ENCODE results near the gene FBXO22.
A peak's percentile ranks its signal among the peaks of the same experiment; 100 is the strongest.
"Not testable (repeated sequence)": the region's sequence is repeated elsewhere in the genome, so short reads cannot be mapped to it uniquely, and the experiment has no call there.

FBXO22 gene

DNA sequence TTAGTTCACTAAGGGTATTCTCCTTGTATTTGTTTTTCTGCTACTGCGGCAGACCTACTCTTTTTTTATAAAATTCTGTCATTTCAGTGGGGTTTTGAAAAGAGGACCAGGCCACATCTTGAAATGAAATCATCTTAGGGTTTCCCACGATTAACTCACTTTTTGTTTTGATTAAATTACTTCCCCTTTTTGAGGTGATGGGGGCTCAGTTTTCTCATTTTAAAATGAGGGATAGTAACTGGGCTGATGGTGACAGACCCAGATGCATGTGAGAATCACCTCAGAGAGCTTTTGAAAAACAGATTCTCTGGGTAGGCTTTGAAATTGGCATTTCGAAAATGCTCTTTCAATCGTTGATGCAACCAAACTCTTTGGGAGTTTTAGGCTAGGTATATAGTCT, 36.2 kb upstream of the FBXO22 start:
- Histone ChIP-seq H3K36me3 (ENCODE audit: insufficient read depth, low read length) (peaks cover 10% of the 10 kb centered on the region), H3F3A (ENCODE audit: insufficient read depth, low read length) (no peaks in the 10 kb centered on the region), H3K4me3 (ENCODE audit: low read depth, low read length, poor library complexity, severe bottlenecking) (no peak overlapping the region), H4K20me1 (ENCODE audit: insufficient read depth, low read length) (no peaks in the 10 kb centered on the region), H3K9me3 (ENCODE audit: low read length) (no peaks in the 10 kb centered on the region), H3K9ac (ENCODE audit: low read length) (no peak overlapping the region; the same call in 1 of the 2 replicates), H3K9me2 (ENCODE audit: low read depth, low read length) (no peaks in the 10 kb centered on the region), H3K79me2 (ENCODE audit: insufficient read depth, low read length) (no peaks in the 10 kb centered on the region), H2AFZ (ENCODE audit: low read length) (no peak overlapping the region), H3K27me3 (ENCODE audit: insufficient read depth, low read length) (no peaks in the 10 kb centered on the region), H3K4me1 (ENCODE audit: insufficient read depth, low read length, severe bottlenecking) (peaks cover 29% of the 10 kb centered on the region), H3K27ac (ENCODE audit: low read depth, low read length, poor library complexity, severe bottlenecking) (peak overlapping the region; percentile 65), H3K4me2 (ENCODE audit: low read length) (peak overlapping the region; percentile 40; the same call in 1 of the 2 replicates)
- TF ChIP-seq EZH2 (IDR thresholded peaks at IDR 0.05; ENCODE audit: borderline replicate concordance, low read length), result no peak
- TF ChIP-seq, protein P1, sequence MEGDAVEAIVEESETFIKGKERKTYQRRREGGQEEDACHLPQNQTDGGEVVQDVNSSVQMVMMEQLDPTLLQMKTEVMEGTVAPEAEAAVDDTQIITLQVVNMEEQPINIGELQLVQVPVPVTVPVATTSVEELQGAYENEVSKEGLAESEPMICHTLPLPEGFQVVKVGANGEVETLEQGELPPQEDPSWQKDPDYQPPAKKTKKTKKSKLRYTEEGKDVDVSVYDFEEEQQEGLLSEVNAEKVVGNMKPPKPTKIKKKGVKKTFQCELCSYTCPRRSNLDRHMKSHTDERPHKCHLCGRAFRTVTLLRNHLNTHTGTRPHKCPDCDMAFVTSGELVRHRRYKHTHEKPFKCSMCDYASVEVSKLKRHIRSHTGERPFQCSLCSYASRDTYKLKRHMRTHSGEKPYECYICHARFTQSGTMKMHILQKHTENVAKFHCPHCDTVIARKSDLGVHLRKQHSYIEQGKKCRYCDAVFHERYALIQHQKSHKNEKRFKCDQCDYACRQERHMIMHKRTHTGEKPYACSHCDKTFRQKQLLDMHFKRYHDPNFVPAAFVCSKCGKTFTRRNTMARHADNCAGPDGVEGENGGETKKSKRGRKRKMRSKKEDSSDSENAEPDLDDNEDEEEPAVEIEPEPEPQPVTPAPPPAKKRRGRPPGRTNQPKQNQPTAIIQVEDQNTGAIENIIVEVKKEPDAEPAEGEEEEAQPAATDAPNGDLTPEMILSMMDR (IDR thresholded peaks at IDR 0.05; ENCODE audit: low read length), result no peak

GRCh38 chr15:75868019-75868418, 35.7 kb upstream of the FBXO22 start:
- peak overlapping the region; percentile 65 for H3K27ac ChIP-seq (ENCODE audit: low read depth, low read length, poor library complexity, severe bottlenecking)
- H4K20me1 ChIP-seq (ENCODE audit: insufficient read depth, low read length), result no peaks in the 10 kb centered on the region
- no peaks in the 10 kb centered on the region for H3K9me3 ChIP-seq (ENCODE audit: low read length)
- no peaks in the 10 kb centered on the region for H3F3A ChIP-seq (ENCODE audit: insufficient read depth, low read length)
- no peaks in the 10 kb centered on the region for H3K79me2 ChIP-seq (ENCODE audit: insufficient read depth, low read length)
- H3K4me3 ChIP-seq (ENCODE audit: low read depth, low read length, poor library complexity, severe bottlenecking), result no peak overlapping the region
- peaks cover 29% of the 10 kb centered on the region for H3K4me1 ChIP-seq (ENCODE audit: insufficient read depth, low read length, severe bottlenecking)
- TF ChIP-seq, protein P1 (IDR thresholded peaks at IDR 0.05; ENCODE audit: low read length), result no peak
- TF ChIP-seq EZH2 (IDR thresholded peaks at IDR 0.05; ENCODE audit: borderline replicate concordance, low read length), result no peak
- H2AFZ ChIP-seq (ENCODE audit: low read length), result no peak overlapping the region
- H3K9me2 ChIP-seq (ENCODE audit: low read depth, low read length), result no peaks in the 10 kb centered on the region
- peaks cover 10% of the 10 kb centered on the region for H3K36me3 ChIP-seq (ENCODE audit: insufficient read depth, low read length)
- no peak overlapping the region; the same call in 1 of the 2 replicates for H3K9ac ChIP-seq (ENCODE audit: low read length)
- no peaks in the 10 kb centered on the region for H3K27me3 ChIP-seq (ENCODE audit: insufficient read depth, low read length)
- H3K4me2 ChIP-seq (ENCODE audit: low read length), result no peak overlapping the region; the same call in 1 of the 2 replicates

DNA sequence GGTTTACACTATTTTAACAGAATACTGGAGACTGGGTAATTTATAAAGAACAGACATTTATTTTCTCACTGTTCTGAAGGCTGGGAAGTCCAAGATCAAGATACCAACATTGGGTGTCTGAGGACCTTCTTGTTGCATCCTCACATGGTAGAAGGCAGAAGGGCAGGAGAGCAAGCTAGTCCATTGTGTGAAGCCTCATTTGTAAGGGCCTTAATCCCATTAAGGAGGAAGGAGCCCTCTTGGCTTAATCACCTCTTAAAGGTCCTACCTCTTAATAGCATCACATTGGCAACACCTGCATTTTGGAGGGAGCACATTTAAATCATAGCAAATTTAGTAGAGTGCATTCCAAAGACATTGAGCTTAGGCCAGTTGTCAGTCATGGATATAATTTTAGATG, 34.2 kb upstream of the FBXO22 start:
- no peaks in the 10 kb centered on the region for H4K20me1 ChIP-seq (ENCODE audit: insufficient read depth, low read length)
- no peak overlapping the region for H2AFZ ChIP-seq (ENCODE audit: low read length)
- H3K79me2 ChIP-seq (ENCODE audit: insufficient read depth, low read length), result no peaks in the 10 kb centered on the region
- H3K27ac ChIP-seq (ENCODE audit: low read depth, low read length, poor library complexity, severe bottlenecking), result no peak overlapping the region
- no peaks in the 10 kb centered on the region for H3K27me3 ChIP-seq (ENCODE audit: insufficient read depth, low read length)
- H3K9me3 ChIP-seq (ENCODE audit: low read length), result no peaks in the 10 kb centered on the region
- no peak overlapping the region for H3K4me2 ChIP-seq (ENCODE audit: low read length)
- no peak overlapping the region for H3K4me3 ChIP-seq (ENCODE audit: low read depth, low read length, poor library complexity, severe bottlenecking)
- peaks cover 20% of the 10 kb centered on the region for H3K36me3 ChIP-seq (ENCODE audit: insufficient read depth, low read length)
- no peak overlapping the region for H3K9ac ChIP-seq (ENCODE audit: low read length)
- TF ChIP-seq EZH2 (IDR thresholded peaks at IDR 0.05; ENCODE audit: borderline replicate concordance, low read length), result no peak
- TF ChIP-seq, protein P1 (IDR thresholded peaks at IDR 0.05; ENCODE audit: low read length), result no peak
- H3F3A ChIP-seq (ENCODE audit: insufficient read depth, low read length), result no peaks in the 10 kb centered on the region
- H3K9me2 ChIP-seq (ENCODE audit: low read depth, low read length), result no peaks in the 10 kb centered on the region
- H3K4me1 ChIP-seq (ENCODE audit: insufficient read depth, low read length, severe bottlenecking), result peaks cover 29% of the 10 kb centered on the region

DNA sequence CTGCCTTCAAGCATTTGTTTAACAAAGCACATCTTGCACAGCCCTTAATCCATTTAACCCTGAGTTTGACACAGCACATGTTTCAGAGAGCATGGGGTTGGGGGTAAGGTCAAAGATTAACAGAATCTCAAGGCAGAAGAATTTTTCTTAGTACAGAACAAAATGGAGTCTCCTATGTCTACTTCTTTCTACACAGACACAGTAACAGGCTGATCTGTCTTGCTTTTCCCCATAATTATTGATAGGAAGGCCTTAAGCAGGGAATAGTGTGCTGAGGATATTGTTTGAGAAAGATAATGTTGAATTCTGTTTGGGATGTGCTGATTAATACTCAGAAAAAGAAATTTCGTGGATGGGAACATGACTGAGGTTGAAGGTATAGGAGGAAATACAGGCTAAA, 32.1 kb upstream of the FBXO22 start:
- not testable (repeated sequence) for H3K9me2 ChIP-seq (ENCODE audit: low read depth, low read length); H3K4me2 ChIP-seq (ENCODE audit: low read length); H3K4me3 ChIP-seq (ENCODE audit: low read depth, low read length, poor library complexity, severe bottlenecking); H3K9ac ChIP-seq (ENCODE audit: low read length); H3K79me2 ChIP-seq (ENCODE audit: insufficient read depth, low read length); H3K27me3 ChIP-seq (ENCODE audit: insufficient read depth, low read length); H3K27ac ChIP-seq (ENCODE audit: low read depth, low read length, poor library complexity, severe bottlenecking); H3F3A ChIP-seq (ENCODE audit: insufficient read depth, low read length); H2AFZ ChIP-seq (ENCODE audit: low read length); H4K20me1 ChIP-seq (ENCODE audit: insufficient read depth, low read length); H3K9me3 ChIP-seq (ENCODE audit: low read length)
- Histone ChIP-seq H3K36me3 (ENCODE audit: insufficient read depth, low read length) (peaks cover 31% of the 10 kb centered on the region), H3K4me1 (ENCODE audit: insufficient read depth, low read length, severe bottlenecking) (peaks cover 27% of the 10 kb centered on the region)

Data from OCI-LY1 (cell line).